Thoracic aorta (tissue), 2 donors: ENCODE measurements around the gene MAP1LC3B. TPM values are rescaled to one million over a fixed set of nuclear protein-coding genes. Genes with fewer than 3 reads are reported as not detected.

ENCODE experiments used
- ATAC-seq: fragments of 150-250 bp; one replicate; pipeline ENCODE4 v1.8.0; 2017; ENCODE audit warnings: low read depth; ENCODE audit not compliant: insufficient number of reproducible peaks, low FRiP score
- DNase-seq: peaks from one replicate; pipeline ENCODE4 v3.0.0-alpha.2; 2020; ENCODE audit warnings: low spot score
- H3K27ac ChIP-seq, 2 donors: fragments of 200-600 bp; sonication (generic); 1 replicate in 1 of 2; 2 replicates in 1 of 2; pipeline ENCODE4 v1.5.1; 2016; ENCODE audit warnings: mild to moderate bottlenecking in 2 of 2, moderate library complexity in 2 of 2
- H3K27me3 ChIP-seq: fragments of 200-600 bp; sonication (generic); replicated peaks from 2 replicates; pipeline ENCODE4 v1.6.0; 2016; ENCODE audit warnings: mild to moderate bottlenecking; ENCODE audit not compliant: insufficient read depth
- H3K36me3 ChIP-seq: fragments of 200-600 bp; sonication (generic); one replicate; pipeline ENCODE4 v1.5.1; 2016
- H3K4me1 ChIP-seq, 2 donors: fragments of 200-600 bp; sonication (generic); 1 replicate in 1 of 2; 2 replicates in 1 of 2; pipeline versions ENCODE4 v1.5.1 to v1.6.0; 2016; ENCODE audit warnings: low read depth in 2 of 2, mild to moderate bottlenecking in 1 of 2; ENCODE audit not compliant: control insufficient read depth in 1 of 2
- H3K4me3 ChIP-seq: fragments of 200-600 bp; sonication (generic); 2 replicates; pipeline ENCODE4 v1.5.1; 2016; ENCODE audit warnings: mild to moderate bottlenecking
- H3K9me3 ChIP-seq: fragments of 200-600 bp; sonication (generic); 2 replicates; pipeline ENCODE4 v1.5.1; 2016
- total RNA-seq, 2 donors: library from RNA; depleted of rRNA; stranded (reverse); fragments of >200 nt; gene quantifications; one replicate each; pipeline versions ENCODE4 v1.1.0 to v1.2.3, GENCODE V29; 2016
- TF ChIP-seq, protein P1 (sequence below): fragments of 200-600 bp; sonication (generic); IDR thresholded peaks from one replicate; pipeline ENCODE4 v1.5.1; 2019; ENCODE audit warnings: antibody characterized with exemption

Gene MAP1LC3B
- total RNA-seq, 2 donors from 2014 or later, result 65.4 to 80.4 TPM

- Histone ChIP-seq H3K9me3 (no peaks in the 10 kb centered on the region), H3K4me3 (no peak overlapping the region), H3K27me3 (no peaks in the 10 kb centered on the region), H3K36me3 (peaks cover 60% of the 10 kb centered on the region), H3K4me1 (no peaks in the 10 kb centered on the region), H3K27ac (no peak overlapping the region)
- TF ChIP-seq, protein P1, sequence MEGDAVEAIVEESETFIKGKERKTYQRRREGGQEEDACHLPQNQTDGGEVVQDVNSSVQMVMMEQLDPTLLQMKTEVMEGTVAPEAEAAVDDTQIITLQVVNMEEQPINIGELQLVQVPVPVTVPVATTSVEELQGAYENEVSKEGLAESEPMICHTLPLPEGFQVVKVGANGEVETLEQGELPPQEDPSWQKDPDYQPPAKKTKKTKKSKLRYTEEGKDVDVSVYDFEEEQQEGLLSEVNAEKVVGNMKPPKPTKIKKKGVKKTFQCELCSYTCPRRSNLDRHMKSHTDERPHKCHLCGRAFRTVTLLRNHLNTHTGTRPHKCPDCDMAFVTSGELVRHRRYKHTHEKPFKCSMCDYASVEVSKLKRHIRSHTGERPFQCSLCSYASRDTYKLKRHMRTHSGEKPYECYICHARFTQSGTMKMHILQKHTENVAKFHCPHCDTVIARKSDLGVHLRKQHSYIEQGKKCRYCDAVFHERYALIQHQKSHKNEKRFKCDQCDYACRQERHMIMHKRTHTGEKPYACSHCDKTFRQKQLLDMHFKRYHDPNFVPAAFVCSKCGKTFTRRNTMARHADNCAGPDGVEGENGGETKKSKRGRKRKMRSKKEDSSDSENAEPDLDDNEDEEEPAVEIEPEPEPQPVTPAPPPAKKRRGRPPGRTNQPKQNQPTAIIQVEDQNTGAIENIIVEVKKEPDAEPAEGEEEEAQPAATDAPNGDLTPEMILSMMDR, result no peak
- no peak for ATAC-seq
- DNase-seq, result no peak
These were observed 26.5 kb downstream of the MAP1LC3B start for GRCh38 chr16:87418644-87419043.

DNA sequence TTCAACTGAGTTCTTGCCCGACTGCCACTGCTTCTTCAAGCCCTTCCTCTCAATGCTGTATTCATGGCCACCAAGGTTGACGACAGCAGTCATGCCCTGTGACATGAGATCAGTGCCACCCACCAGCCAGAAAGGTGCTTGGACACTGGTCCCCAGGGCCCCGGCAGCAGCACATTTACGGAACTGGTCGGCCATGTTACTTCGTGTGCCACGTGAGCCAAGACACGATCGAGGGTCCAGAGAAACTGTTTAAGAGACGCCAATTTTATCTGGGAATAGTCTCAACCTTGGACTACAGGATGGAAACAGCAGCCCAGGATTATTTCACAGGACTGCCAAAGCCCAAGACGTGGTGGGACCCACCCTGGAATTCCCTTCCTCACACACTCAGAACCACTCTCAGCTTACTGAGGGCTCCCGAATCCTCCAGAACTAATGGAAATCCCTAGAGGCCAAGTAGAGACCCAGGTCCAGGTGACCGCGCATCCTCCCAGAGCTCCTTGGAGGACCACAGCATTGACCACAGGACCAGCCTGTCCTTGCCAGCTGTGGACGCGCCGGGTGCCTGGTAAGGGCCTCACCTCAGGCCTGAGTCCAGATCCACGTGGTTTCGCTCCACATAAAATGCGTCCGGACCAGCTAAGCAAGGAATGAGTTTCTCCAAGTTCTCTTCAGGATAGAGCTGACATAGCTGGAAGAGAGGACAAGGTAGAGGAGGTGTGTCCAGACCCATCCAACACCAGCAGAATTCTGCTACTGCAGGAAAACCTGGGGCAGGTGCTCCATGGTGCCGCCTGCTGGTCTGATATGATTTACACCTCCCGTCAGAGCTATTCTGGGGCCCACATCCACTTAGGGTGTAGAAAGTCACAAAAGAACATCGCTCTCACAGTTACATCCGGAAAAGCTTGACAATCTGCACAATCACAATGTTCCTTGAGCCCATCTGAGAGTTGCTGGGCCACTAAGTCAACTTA lies 28.2 kb downstream of the MAP1LC3B start:
- Histone ChIP-seq H3K4me1 (no peaks in the 10 kb centered on the region), H3K27me3 (no peaks in the 10 kb centered on the region), H3K36me3 (peaks cover 48% of the 10 kb centered on the region), H3K4me3 (no peak overlapping the region), H3K27ac (no peak overlapping the region), H3K9me3 (no peaks in the 10 kb centered on the region)
- TF ChIP-seq, protein P1, result no peak
- DNase-seq (no peak), ATAC-seq (no peak)

DNA sequence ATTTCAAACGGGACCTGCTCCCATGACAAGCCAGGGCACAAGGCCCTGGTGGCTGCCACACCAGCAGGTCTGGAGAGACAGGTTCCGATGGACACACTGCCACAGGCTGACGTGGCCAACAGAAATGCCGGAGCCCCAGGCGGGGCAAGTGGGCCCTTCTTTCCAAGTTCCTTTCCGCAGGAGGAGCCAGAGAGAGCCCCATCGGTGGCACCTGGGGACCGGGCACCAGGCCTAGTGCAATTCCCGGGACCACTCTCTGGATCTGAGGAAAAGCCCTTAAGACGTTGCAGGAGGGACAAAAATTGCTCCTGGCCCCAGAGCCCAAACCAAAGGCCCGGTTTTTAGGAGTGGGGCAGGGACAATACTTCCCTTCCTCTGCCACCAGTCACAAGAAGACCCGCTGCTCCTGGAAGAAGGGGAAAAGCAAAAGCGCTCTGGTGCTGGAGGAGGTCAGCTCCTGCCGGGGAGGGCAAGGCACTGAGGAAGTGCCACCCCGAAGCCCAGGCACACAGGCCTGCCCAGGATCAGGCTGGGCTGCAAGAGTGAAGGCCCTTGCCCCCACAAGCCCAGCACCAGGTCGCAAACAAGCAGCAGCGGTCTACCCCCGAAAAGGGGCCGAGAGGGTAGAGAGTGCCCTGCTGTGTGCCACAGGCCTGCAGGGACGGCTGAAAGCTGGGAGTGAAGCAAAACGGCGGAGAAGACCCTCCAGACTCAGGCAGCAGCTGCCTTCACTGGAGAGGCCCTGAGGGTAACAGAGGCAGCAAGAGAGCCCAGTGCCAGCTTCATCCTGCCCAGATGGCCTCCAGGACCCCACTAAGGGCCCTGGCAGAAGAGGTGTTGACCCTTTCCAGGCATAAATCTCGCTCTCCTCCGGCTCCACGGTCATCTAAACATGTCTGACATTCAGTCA lies 29.1 kb downstream of the MAP1LC3B start:
- Histone ChIP-seq H3K4me1 (no peaks in the 10 kb centered on the region), H3K9me3 (no peaks in the 10 kb centered on the region), H3K27me3 (no peaks in the 10 kb centered on the region), H3K27ac (no peak overlapping the region), H3K36me3 (peaks cover 38% of the 10 kb centered on the region), H3K4me3 (no peak overlapping the region)
- DNase-seq, result no peak
- no peak for ATAC-seq
- TF ChIP-seq, protein P1, result no peak

DNA sequence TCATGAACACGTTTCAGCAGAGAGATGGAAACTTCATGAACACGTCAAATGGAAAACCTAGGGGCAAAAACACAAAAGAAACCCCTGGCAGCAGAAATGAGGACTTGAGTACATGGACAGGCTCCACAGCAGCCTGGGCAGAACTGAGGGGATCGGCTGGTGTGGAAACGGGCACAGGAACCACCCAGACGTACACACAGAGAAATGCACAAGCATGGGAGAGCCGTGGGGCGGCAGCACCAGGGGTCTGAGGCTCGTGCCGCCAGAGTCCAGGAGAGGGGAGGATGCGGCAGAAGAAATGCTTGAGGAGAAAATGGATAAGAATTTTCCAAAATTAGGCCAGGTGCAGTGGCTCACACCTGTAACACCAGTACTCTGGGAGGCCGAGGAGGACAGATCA lies 30.0 kb downstream of the MAP1LC3B start:
- TF ChIP-seq, protein P1, result no peak

GRCh38 chr16:87423429-87423828 lies 31.3 kb downstream of the MAP1LC3B start:
- no peaks in the 10 kb centered on the region for H3K27me3 ChIP-seq
- H3K4me1 ChIP-seq, result no peaks in the 10 kb centered on the region
- H3K4me3 ChIP-seq, result no peak overlapping the region
- H3K27ac ChIP-seq, result no peak overlapping the region
- TF ChIP-seq, protein P1, result no peak
- DNase-seq (no peak), ATAC-seq (no peak)
- H3K9me3 ChIP-seq, result no peaks in the 10 kb centered on the region
- H3K36me3 ChIP-seq, result peaks cover 25% of the 10 kb centered on the region

More for the DNA sequence above, 30.0 kb downstream of the MAP1LC3B start:
- no peak for ATAC-seq
- no peaks in the 10 kb centered on the region for H3K4me1 ChIP-seq
- no peak for DNase-seq
- H3K4me3 ChIP-seq, result no peak overlapping the region
- peaks cover 35% of the 10 kb centered on the region for H3K36me3 ChIP-seq
- no peaks in the 10 kb centered on the region for H3K9me3 ChIP-seq
- no peak overlapping the region for H3K27ac ChIP-seq
- H3K27me3 ChIP-seq, result no peaks in the 10 kb centered on the region
